Measurements from ENCODE around the gene XDH.

Gene XDH

DNA sequence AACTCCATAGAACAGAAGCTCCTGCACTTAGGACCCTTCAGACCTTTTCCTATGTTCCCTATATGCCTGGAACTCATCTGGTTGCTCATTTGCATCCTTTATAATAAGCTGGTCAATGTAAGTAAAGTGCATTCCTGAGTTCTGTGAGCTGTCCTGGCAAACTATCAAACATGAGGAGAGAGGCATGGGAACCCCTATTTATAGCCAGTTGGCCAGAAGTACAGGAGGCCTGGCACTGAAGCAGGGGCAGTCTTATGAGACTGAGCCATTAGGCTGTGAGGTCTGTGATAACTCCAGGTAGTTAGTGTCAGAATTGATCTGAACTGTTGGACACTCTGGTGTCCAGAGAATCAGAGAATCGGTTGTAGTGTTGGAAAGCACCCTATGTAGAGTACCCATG, 92.2 kb downstream of the XDH start:
- Histone ChIP-seq H3K4me3 (ENCODE audit: low read depth, low read length) (no peak overlapping the region), H3K36me3 (no peaks in the 10 kb centered on the region), H3K9me3 (no peaks in the 10 kb centered on the region), H3K27me3 (no peaks in the 10 kb centered on the region), H3K4me1 (no peaks in the 10 kb centered on the region)
- TF ChIP-seq, protein P1, sequence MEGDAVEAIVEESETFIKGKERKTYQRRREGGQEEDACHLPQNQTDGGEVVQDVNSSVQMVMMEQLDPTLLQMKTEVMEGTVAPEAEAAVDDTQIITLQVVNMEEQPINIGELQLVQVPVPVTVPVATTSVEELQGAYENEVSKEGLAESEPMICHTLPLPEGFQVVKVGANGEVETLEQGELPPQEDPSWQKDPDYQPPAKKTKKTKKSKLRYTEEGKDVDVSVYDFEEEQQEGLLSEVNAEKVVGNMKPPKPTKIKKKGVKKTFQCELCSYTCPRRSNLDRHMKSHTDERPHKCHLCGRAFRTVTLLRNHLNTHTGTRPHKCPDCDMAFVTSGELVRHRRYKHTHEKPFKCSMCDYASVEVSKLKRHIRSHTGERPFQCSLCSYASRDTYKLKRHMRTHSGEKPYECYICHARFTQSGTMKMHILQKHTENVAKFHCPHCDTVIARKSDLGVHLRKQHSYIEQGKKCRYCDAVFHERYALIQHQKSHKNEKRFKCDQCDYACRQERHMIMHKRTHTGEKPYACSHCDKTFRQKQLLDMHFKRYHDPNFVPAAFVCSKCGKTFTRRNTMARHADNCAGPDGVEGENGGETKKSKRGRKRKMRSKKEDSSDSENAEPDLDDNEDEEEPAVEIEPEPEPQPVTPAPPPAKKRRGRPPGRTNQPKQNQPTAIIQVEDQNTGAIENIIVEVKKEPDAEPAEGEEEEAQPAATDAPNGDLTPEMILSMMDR (IDR thresholded peaks at IDR 0.05; ENCODE audit: low read depth, low read length): no peak
- DNase-seq: no peak

DNA sequence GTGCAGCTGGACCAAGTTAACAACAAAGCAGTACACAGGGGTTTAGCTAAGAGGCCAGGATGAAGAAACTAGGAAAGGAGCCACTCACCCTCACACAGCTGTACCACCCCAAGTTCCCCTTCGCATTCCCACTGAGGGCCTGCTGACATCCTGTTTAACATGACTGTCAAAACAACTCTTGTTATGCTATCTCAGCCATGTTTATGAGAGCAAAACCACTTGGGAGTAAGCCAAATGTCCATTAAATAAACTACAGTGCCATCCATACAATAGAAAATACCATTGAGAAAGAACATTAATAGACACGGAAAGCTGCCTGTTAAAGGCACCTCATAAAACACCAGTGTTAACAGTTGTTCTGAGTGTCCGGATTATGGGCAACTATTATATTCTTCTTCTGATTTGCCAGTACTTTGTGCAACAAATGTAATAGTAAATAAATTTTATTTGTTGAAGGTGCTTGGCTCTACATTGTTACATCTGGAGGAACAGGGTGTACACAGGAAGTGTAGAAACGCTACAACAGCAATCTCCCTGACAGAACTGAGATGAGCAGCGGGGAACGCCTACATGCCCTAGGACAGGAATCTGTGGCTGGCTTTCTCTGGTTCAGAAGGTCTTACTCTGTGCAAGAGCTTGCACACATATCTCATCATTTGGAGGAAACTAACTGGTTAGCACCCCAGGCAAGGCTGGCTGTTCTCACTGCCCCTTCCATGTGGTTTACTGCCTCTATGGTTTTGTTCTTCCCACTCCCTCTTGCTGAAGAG, 95.0 kb downstream of the XDH start:
- Histone ChIP-seq H3K4me1 (no peaks in the 10 kb centered on the region), H3K36me3 (no peaks in the 10 kb centered on the region), H3K27me3 (no peaks in the 10 kb centered on the region), H3K4me3 (ENCODE audit: low read depth, low read length) (no peak overlapping the region), H3K9me3 (no peaks in the 10 kb centered on the region)
- TF ChIP-seq, protein P1 (IDR thresholded peaks at IDR 0.05; ENCODE audit: low read depth, low read length): no peak
- no peak for DNase-seq

DNA sequence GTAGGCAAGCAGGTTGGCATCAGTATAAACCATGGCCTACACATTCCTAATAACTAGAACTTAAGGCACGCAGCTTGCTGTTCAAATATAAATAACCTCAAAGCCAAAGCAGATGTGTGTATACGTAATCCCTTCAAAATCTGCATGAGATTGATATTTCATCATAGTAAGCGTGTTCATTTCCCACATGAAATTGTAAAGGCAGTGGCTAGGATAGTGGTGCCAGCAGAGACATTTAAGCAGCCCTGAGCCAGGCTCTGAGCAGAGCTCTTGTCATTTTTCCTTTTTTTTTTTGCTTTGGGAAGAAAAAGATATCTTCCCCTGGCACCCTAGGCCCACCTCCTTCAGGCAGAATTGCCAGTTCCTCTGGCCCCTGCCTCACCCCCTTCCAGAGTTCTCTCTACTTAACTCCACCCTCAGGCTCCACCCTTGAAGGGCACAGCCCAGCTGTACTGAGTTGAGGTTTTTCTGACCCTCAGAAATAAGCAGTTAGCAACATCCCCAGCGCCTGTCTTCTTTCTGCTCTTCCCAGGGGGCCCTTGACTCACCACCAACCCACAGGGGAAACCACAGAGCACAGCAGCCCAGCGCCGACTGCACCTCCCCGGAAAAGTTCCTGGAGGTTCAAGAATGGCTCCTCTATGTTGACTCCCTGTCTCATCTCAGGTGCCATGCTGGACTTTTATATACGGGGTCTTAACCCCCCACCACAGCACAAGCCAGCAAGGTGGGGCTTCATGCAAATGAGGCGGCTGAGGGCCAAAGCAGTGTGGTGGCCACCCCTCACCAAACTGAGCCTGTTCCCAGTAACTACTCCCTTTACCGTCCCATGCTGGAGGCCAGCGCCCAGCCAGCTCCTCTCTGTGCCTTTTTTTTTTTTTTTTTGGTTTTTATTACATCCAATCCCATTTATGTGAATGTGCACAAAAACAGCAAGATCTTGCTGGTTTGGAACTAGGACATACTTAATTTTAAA, 95.9 kb downstream of the XDH start:
- Histone ChIP-seq H3K36me3 (no peaks in the 10 kb centered on the region), H3K4me3 (ENCODE audit: low read depth, low read length) (no peak overlapping the region), H3K27me3 (no peaks in the 10 kb centered on the region), H3K4me1 (no peaks in the 10 kb centered on the region), H3K9me3 (no peaks in the 10 kb centered on the region)
- no peak for DNase-seq
- TF ChIP-seq, protein P1 (IDR thresholded peaks at IDR 0.05; ENCODE audit: low read depth, low read length): no peak

DNA sequence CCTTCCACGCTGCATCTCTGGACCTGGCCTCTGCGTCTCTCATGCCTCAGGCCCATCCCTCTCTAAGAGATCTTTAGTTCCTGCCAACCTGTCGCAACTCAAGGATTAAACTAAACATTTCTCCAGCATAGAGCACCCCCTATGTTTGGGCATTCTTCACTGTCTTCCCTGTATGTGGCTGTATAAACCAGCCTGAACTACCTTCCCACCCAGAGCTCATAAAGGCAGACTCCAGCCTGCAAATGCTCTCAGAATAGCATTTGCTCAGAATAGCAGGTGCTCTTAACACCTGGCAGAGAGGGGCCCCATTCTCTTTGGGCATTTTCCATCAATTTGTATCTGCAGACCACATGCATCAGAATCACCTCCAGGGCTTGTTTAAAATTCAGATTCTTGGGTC, 97.1 kb downstream of the XDH start:
- TF ChIP-seq, protein P1 (IDR thresholded peaks at IDR 0.05; ENCODE audit: low read depth, low read length): no peak
- H3K4me3 ChIP-seq (ENCODE audit: low read depth, low read length): no peak overlapping the region
- DNase-seq: no peak
- H3K4me1 ChIP-seq: no peaks in the 10 kb centered on the region
- no peaks in the 10 kb centered on the region for H3K27me3 ChIP-seq
- H3K36me3 ChIP-seq: no peaks in the 10 kb centered on the region
- no peaks in the 10 kb centered on the region for H3K9me3 ChIP-seq

DNA sequence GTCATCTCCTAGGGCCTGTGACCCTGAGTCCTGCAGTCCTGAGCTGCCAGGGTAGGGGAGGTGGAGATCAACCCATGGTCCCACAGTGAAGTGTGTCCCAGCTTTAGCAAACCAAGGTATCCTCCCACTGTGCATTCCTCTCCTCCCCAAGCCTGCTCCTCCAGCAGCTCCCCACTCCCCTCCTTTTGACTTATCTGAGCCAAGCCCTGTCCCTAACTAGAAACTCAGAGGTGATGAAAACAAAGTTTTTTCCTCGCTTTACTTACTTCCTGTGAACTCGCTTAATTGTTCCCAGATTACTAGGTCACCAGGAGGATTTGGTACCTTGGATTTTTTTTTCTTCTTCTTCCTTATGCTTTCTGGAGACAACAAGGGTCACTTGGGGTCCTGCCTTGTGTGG, 99.8 kb downstream of the XDH start:
- no peaks in the 10 kb centered on the region for H3K4me1 ChIP-seq
- no peaks in the 10 kb centered on the region for H3K9me3 ChIP-seq
- TF ChIP-seq, protein P1 (IDR thresholded peaks at IDR 0.05; ENCODE audit: low read depth, low read length): no peak
- H3K36me3 ChIP-seq: no peaks in the 10 kb centered on the region
- no peak overlapping the region for H3K4me3 ChIP-seq (ENCODE audit: low read depth, low read length)
- H3K27me3 ChIP-seq: no peaks in the 10 kb centered on the region
- no peak for DNase-seq

Measured in BE2C (cell line).